ENCODE data around the gene GATAD2A.

Gene GATAD2A

DNA sequence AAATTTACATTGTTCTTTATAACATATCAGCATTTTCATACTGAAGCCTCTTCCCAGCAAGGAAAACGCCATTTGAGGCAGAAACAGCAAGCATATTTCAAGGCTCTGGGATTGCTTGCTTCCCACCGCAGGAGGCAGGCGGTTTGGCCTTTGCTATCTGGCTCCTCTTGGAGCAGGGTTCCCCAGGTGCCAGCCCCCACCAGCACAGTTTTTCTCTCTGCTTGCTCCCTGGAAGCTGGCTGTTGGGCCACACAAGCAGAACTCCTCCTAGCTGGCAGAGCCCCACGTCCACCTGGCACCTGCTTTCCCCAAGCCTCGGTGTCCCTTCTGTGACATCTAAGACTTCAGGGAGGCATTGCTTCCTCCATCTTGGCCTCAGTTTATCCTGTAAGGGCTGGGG lies 16.7 kb downstream of the GATAD2A start:
- H3K4me3 ChIP-seq (ENCODE audit: low read depth, low read length), result no peak overlapping the region
- TF ChIP-seq, protein P1, sequence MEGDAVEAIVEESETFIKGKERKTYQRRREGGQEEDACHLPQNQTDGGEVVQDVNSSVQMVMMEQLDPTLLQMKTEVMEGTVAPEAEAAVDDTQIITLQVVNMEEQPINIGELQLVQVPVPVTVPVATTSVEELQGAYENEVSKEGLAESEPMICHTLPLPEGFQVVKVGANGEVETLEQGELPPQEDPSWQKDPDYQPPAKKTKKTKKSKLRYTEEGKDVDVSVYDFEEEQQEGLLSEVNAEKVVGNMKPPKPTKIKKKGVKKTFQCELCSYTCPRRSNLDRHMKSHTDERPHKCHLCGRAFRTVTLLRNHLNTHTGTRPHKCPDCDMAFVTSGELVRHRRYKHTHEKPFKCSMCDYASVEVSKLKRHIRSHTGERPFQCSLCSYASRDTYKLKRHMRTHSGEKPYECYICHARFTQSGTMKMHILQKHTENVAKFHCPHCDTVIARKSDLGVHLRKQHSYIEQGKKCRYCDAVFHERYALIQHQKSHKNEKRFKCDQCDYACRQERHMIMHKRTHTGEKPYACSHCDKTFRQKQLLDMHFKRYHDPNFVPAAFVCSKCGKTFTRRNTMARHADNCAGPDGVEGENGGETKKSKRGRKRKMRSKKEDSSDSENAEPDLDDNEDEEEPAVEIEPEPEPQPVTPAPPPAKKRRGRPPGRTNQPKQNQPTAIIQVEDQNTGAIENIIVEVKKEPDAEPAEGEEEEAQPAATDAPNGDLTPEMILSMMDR (IDR thresholded peaks at IDR 0.05; ENCODE audit: low read depth, low read length), result no peak
- no peak for DNase-seq (ENCODE audit: low read depth, low spot score)
- in situ Hi-C loops (cut with HindIII; ENCODE audit: low sequenced_read_pairs), result no loop called here

- no peak for DNase-seq (ENCODE audit: low read depth, low spot score)
- TF ChIP-seq, protein P1 (IDR thresholded peaks at IDR 0.05; ENCODE audit: low read depth, low read length), result no peak
- in situ Hi-C loops (cut with HindIII; ENCODE audit: low sequenced_read_pairs), result no loop called here
- no peak overlapping the region for H3K4me3 ChIP-seq (ENCODE audit: low read depth, low read length)
Observed at GRCh38 chr19:19423322-19423721, 17.8 kb downstream of the GATAD2A start.

GRCh38 chr19:19425170-19425875 lies 19.8 kb downstream of the GATAD2A start:
- in situ Hi-C loops (cut with HindIII; ENCODE audit: low sequenced_read_pairs), result no loop called here
- H3K4me3 ChIP-seq (ENCODE audit: low read depth, low read length), result no peak overlapping the region
- TF ChIP-seq, protein P1 (IDR thresholded peaks at IDR 0.05; ENCODE audit: low read depth, low read length), result no peak
- DNase-seq (ENCODE audit: low read depth, low spot score), result no peak

- no peak overlapping the region for H3K4me3 ChIP-seq (ENCODE audit: low read depth, low read length)
Observed at GRCh38 chr19:19426216-19426615, 20.7 kb downstream of the GATAD2A start.

GRCh38 chr19:19426799-19427198 lies 21.3 kb downstream of the GATAD2A start:
- in situ Hi-C loops (cut with HindIII; ENCODE audit: low sequenced_read_pairs), result no loop called here
- TF ChIP-seq, protein P1 (IDR thresholded peaks at IDR 0.05; ENCODE audit: low read depth, low read length), result no peak

More at GRCh38 chr19:19426216-19426615, 20.7 kb downstream of the GATAD2A start:
- no peak for DNase-seq (ENCODE audit: low read depth, low spot score)
- TF ChIP-seq, protein P1 (IDR thresholded peaks at IDR 0.05; ENCODE audit: low read depth, low read length), result no peak
- in situ Hi-C loops (cut with HindIII; ENCODE audit: low sequenced_read_pairs), result no loop called here

GRCh38 chr19:19427302-19427701 lies 21.8 kb downstream of the GATAD2A start:
- no peak for DNase-seq (ENCODE audit: low read depth, low spot score)
- H3K4me3 ChIP-seq (ENCODE audit: low read depth, low read length), result no peak overlapping the region
- in situ Hi-C loops (cut with HindIII; ENCODE audit: low sequenced_read_pairs), result no loop called here
- TF ChIP-seq, protein P1 (IDR thresholded peaks at IDR 0.05; ENCODE audit: low read depth, low read length), result no peak

More at GRCh38 chr19:19426799-19427198, 21.3 kb downstream of the GATAD2A start:
- no peak for DNase-seq (ENCODE audit: low read depth, low spot score)
- no peak overlapping the region for H3K4me3 ChIP-seq (ENCODE audit: low read depth, low read length)
